ENCODE data around the gene PLCB1.

PLCB1 gene

DNA sequence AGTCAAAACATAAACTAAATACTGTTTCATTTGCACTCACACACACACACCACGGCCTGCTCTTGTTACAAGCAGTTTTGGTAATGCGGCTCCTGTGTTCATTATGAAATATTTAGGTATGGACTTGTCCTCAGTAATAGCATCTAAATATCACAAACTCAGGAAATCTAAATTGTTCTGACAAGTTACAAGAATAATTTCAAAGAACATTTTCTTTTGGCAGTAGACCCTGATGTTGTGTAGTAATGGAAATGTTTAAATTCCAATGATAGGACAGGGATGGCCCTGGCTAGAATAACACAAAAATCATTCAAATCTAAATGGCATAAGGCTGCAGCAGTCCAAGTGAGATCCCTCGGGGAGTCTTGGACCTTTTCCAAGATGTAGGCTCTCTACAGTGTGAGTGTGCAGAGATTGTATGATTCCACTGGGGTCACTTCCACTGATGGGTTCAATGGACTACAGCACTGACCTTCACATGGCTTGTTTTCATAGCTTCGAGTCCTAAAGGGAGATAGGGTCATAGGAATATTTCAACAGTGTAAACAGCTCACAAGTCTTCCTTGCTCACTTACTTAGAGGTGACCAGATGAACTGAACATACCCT lies 726.2 kb downstream of the PLCB1 start:
- DNase-seq: no peak

GRCh38 chr20:8860011-8860495 lies 728.0 kb downstream of the PLCB1 start:
- no peak for DNase-seq

DNA sequence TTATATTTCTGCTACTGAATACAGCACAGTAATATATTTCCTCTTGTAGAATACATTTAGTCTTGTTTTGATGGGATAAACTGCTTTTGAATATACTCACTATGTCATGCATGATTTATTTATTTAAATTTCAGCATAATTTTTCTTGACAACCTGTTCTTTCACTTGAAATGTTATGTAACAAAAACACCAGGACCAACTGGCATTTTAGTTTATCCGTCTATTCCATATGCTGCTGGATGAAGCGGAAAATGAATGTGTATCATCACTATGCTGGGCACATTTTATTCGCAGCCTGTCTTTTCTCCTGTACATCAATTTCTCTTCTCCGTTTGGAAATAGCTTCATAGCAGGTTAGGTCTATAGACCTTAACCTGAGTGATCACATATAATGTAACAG lies 730.0 kb downstream of the PLCB1 start:
- DNase-seq: no peak

DNA sequence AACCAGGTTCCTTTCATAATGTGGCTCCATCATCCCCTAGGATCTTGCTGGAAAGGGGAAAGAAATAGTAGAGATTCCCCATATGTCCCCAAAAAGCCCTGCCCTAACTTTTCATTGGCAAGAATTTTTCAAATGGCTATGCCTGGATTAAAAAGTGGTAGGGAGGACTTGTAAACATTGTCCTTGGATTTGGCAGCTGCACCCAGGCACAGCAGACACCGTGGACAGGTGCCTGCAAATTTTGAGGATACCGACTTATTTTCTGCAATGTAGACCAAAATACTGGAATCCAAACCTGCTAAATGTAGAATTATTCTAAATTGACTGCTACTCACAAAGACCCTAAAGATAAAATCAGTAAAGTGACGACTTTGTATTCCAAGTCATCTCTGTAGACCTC lies 733.6 kb downstream of the PLCB1 start:
- DNase-seq: no peak

- no peak for DNase-seq
These were observed 735.1 kb downstream of the PLCB1 start for GRCh38 chr20:8867038-8867740.

DNA sequence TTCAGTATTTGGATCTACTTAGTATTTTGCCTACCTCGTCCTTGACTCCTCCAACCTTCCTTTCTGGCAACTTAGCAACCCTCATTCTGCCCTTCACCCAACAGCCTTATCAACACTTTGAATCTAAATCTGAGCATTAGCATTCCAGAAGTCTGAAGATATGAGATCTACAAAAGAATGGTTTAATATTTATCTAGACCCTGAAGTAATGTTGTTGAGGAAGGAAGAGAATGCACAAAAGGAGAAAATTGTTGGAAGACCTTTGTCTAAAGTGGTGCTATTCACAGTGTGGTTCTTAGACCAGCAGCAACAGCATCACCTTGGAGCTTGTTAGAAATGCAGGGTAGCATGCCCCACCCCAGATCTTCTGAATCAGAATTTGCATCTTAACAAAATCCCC lies 738.6 kb downstream of the PLCB1 start:
- no peak for DNase-seq

DNA sequence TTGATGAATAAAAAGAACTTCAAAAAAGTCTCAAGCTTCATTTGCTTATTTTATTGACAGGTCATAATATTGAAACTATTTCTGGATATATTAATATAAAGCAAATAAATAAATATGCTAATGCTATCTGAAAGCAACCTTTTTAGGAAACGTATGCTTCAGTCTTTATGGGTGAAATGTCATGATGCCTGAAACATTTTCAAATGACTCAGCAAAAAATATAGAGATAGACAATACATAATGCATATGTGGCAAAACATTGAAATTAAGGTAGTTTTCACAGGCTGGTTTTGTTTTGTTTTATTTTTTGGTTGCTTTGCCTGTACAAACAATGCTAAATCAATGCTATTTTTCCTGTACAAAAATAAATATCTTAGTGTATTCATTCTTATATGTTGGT lies 742.4 kb downstream of the PLCB1 start:
- no peak for DNase-seq

DNA sequence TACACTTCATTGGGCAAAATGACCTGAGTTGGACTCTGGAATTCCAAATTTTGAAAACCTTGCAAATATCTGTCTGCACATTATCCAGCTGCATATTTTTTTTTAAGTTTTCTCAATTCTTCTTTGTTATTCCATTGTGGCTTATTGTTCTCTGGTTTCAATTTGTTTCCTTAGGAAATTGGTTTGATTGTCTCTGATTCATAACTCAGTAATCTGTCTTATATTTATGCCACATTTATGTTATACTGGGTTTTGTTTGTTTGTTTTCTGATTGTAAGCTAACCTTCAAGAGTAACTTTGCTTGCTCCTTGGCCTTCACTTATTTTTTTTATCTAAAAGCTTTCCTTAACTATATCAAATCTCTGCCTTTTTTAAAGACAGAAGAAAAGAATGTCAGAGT lies 743.5 kb downstream of the PLCB1 start:
- DNase-seq: no peak

DNA sequence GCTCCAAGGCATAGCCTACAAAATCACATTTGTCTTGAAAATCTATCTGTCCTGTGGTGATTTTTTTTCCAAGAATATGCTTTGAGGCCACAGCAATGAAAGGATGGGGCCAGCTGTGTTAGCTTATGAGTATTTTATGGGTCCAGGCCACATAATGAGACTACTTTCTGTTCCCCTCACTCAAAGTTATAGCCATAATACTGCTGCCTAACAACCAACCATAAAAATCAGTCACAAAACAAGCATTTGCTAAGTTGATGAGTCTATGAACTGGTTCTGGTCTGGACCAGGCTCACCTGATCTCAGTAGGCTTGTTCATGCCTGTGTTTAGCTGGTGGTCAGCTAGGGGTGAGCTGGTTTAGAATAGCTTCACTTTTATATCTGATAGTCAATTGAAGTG lies 744.3 kb downstream of the PLCB1 start:
- no peak for DNase-seq

GRCh38 chr20:8877294-8877693 lies 745.2 kb downstream of the PLCB1 start:
- no peak for DNase-seq

DNA sequence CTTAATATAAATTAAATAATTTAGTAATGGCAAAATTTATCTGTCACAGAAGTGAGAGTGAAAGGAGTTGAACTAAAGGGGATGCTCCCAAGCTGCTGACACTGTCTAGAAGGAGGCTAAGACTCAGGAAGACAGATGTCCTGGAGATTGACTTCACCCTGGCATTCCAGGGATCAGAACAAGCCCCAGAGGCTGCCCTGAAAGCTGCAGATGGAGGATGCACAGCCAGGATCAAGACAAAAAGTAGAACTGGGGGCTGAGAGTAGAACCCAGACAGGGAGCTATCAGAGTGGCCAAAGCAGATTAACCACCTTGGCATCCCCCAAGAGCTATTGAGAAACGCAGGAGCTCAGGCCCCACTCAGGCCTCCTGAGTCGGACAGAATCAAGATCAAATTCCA lies 747.6 kb downstream of the PLCB1 start:
- no peak for DNase-seq

DNA sequence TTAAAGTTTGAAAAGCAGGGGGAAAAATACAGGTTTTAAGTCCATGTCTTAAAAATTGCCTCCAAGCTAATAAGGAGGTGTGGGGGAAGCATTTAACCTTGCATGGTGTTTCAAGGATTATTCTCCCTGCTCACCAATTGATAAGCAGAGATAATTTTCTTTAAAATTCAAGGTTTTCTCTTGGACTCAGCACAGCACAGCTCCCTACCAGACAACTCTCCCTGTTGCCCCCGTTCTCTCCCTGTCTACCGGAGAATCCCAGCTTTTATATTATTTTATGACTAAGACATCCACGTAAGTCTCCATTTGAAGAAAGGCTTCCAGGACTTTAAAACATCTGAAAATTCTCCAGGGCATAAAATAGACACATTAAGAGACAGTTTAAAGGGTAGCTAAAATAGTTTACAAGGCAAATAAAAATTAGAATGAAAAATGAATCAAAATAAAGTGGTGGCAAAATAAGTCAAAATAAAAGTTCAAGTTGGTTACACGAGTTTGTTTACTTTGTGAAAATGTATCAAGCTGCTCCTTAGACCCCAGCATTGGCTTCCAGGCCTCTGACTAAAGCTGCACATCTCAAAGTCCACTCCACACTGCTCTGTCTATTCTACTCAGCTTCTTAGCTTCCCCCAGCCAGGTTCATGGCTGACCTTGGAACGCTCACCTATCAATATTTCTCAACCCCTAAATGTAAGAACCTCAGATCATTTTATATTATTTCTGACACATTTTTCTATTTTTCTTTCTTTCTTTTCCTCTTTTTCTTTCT lies 748.2 kb downstream of the PLCB1 start:
- no peak for DNase-seq

GRCh38 chr20:8891039-8891438 lies 759.0 kb downstream of the PLCB1 start:
- DNase-seq: no peak

- no peak for DNase-seq
These were observed 763.4 kb downstream of the PLCB1 start for GRCh38 chr20:8895472-8895871.

- DNase-seq: no peak
These were observed 766.8 kb downstream of the PLCB1 start for GRCh38 chr20:8898823-8899222.

- no peak for DNase-seq
These were observed 769.4 kb downstream of the PLCB1 start for GRCh38 chr20:8901237-8902025.

DNA sequence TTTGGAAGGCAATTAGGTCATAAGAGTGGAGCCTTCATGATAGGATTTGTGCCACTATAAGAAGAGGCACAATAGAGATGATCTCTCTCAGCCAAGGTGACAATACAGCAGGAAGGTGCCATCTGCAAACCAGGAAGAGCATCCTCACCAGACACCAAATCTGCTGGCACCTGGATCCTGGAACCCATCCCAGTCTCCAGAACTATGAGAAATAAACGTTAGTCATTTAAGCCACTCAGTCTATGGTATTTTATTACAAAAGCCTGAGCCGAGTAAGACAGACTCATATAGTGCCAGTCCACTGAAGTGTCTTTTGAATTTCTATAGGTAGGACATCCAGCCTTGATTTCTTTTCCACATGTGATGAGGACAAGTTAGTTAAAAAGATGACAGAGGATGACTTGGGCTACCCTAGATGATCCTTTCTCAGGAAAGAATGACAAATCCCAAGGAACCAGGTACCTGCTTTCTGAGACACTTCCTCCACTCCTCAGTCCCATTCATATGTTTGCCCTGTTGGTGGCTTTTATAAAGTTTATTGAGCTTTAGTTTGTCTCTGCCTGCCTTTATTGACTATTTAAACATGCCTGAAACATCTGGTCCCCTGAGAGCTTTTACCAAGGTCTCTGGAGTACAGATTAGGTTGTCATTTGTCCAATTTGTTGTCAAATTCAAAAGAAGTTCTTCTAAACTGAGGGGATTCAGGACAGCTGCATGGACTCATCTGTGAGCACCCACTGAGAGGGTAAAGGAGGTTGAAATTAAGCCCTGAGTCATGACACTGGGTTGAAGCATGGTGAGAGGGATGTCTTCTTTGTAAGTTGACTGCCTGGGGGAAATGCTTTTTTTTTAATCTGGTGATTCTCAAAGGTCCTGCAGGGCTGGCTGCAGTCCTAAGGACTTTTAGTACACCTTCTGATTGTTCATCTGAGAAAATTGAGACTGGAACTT lies 771.9 kb downstream of the PLCB1 start:
- no peak for DNase-seq

DNA sequence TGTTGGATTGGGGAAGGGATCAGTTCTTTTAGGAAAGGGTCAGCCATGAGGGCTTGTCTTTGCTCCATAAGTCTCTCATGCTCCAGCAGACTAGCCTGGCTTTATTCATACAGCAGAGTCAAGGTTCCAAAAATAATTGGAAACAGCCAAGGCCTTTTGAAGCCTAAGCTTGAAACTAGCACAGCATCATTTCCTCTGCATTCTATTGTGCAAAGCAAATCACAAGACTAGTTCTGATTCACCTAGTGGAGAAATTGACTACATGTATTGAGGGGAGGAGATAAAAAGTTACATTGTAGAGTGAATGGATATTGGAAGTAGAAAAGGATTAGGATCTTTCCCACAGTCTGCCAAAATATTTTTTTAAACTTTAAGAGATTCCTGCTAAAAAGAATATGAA lies 777.5 kb downstream of the PLCB1 start:
- no peak for DNase-seq

DNA sequence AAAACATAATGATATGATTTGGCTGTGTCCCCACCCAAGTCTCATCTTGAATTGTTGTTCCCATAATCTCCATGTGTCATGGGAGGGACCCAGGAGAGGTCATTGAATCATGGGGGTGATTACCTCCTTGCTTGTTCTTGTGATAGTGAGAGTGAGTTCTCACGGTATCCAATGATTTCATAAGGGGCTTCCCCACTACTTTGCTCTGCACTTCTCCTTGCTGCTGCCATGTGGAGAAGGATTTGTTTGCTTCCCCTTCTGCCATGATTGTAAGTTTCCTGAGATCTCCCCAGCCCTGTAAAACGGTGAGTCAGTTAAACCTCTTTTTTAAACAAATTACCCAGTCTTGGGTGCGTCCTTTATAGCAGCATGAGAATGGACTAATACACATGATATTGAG lies 780.0 kb downstream of the PLCB1 start:
- DNase-seq: no peak

DNA sequence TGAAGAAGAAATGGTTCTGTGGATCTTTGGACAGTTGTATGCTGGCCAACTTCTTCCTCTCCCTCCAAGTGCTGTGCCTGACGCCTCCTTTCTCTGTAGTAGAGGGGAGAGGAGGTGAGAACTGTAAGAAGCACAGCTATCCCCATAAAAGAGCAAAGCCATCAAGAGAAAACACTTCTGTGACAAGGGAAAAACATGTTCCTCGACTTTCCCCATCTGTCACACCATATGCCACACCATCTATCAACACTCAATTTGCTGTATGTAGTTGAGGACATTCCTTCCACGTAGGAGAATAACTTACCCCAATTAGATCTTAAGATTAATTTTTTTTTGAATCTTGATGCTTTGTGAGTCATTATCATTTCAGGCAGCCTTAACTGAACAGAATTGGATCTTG lies 780.7 kb downstream of the PLCB1 start:
- DNase-seq: no peak

DNA sequence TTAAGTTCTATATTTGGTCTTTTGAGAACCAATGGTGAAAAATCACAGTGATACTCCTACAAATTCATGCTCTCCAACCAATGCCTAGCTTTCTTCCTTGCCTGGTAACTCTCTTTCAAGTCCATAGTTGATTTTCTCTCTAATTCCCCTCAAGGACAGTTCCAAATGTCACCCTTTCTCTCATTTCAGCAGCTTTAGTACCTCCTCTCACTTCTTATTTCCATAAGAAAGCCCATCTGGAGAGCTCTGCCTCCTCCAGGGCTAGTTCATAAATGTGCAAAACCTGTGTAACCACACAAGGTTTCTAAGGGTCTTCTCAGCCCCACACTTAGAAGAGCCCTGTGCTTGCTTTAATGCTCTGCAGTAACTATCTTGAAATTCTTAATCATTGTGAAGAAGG lies 781.4 kb downstream of the PLCB1 start:
- no peak for DNase-seq

DNA sequence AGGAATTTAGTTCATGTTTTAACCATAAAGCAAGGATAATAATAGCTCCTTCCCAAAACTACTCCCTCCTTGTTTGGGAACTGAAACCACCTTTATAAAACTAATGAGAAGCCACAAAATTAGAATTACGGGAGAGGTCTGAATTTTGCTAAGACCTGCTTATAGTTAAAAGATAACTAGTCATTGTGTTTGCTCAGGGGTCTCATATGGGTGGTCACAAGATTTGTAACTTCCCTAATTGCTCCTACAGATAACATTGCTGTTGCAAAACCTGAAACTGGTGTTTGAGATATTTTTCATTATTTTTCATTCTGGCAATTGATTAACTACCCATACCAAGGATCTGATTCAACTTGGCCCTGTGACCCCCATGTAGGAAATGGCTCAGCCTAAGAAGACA lies 782.4 kb downstream of the PLCB1 start:
- no peak for DNase-seq
